Ascending aorta (tissue), 2 donors: ENCODE results near the gene ZNF503. TPM values are rescaled to one million over a fixed set of nuclear protein-coding genes. Genes with fewer than 3 reads are reported as not detected.

ENCODE experiments used
- DNase-seq, 2 donors: peaks; one replicate each; pipeline ENCODE4 v3.0.0-alpha.2; 2019; ENCODE audit warnings: low spot score in 2 of 2
- H3K27ac ChIP-seq, 2 donors: fragments of 200-600 bp; sonication (generic); one replicate each; pipeline ENCODE4 v1.5.1; 2016 to 2017; ENCODE audit warnings: mild to moderate bottlenecking in 1 of 2
- H3K27me3 ChIP-seq: fragments of 200-600 bp; sonication (generic); one replicate; pipeline ENCODE4 v1.5.1; 2017
- H3K36me3 ChIP-seq, 2 donors: fragments of 200-600 bp; sonication (generic); one replicate each; pipeline ENCODE4 v1.5.1; 2016
- H3K4me1 ChIP-seq, 2 donors: fragments of 200-600 bp; sonication (generic); one replicate each; pipeline ENCODE4 v1.5.1; 2016 to 2017; ENCODE audit warnings: mild to moderate bottlenecking in 1 of 2
- H3K4me3 ChIP-seq, 2 donors: fragments of 200-600 bp; sonication (generic); one replicate each; pipeline ENCODE4 v1.5.1; 2016 to 2017; ENCODE audit warnings: mild to moderate bottlenecking in 1 of 2
- H3K9me3 ChIP-seq, 2 donors: fragments of 200-600 bp; sonication (generic); one replicate each; pipeline ENCODE4 v1.5.1; 2016
- CTCF ChIP-seq, 3 experiments: fragments of 200-600 bp in 2 of 3; fragments of 450-650 bp in 1 of 3; sonication (generic) in 2 of 3; IDR thresholded peaks; one replicate each; pipeline ENCODE4 v1.5.1; 2016 to 2019; ENCODE audit warnings: antibody characterized with exemption in 3 of 3, mild to moderate bottlenecking in 1 of 3, moderate library complexity in 1 of 3
- intact Hi-C: fragments of 100-400 bp; cut with DNase I; formaldehyde crosslinking; loops from one replicate; pipeline ENCODE4 v1.15.1; 2023
- total RNA-seq: library from RNA; depleted of rRNA; stranded (reverse); fragments of >200 nt; gene quantifications from one replicate; pipeline ENCODE4 v1.1.0, GENCODE V29; 2016

The ZNF503 gene
- total RNA-seq, 1 donor from 2014 or later: 28.8 TPM

GRCh38 chr10:75400771-75401568, 594 bp downstream of the ZNF503 start:
- no peak for TF ChIP-seq CTCF (IDR thresholded peaks at IDR 0.05)
- H3K4me1 ChIP-seq: peaks cover 0 to 14% of the 10 kb centered on the region in 2 donors
- DNase-seq: peak in 1 of 2 donors; percentile 86
- H3K4me3 ChIP-seq: peak overlapping the region; percentile 89 to 95
- H3K36me3 ChIP-seq: peaks cover 10 to 11% of the 10 kb centered on the region in 2 donors
- no peaks in the 10 kb centered on the region for H3K9me3 ChIP-seq
- H3K27ac ChIP-seq: peak overlapping the region; percentile 97 to 98
- H3K27me3 ChIP-seq: no peaks in the 10 kb centered on the region
- intact Hi-C loops: loop anchor here (1.0 to 10.0 kb wide), 8 partner anchors 106 to 1711 kb away; no protein-coding TSS in a partner anchor

- Histone ChIP-seq H3K9me3 (no peaks in the 10 kb centered on the region), H3K27me3 (no peaks in the 10 kb centered on the region), H3K4me3 (peak overlapping the region; percentile 89 to 95), H3K27ac (peak overlapping the region; percentile 97 to 98), H3K36me3 (peaks cover 10 to 11% of the 10 kb centered on the region in 2 donors), H3K4me1 (peaks cover 0 to 19% of the 10 kb centered on the region in 2 donors)
- DNase-seq: no peak
- intact Hi-C loops: loop anchor here (1.0 to 10.0 kb wide), 8 partner anchors 105 to 1712 kb away; no protein-coding TSS in a partner anchor
- TF ChIP-seq CTCF (IDR thresholded peaks at IDR 0.05): no peak
Observed at GRCh38 chr10:75400163-75400770, 1.3 kb downstream of the ZNF503 start.

- DNase-seq: peak in 1 of 2 donors; percentile 91
- Histone ChIP-seq H3K9me3 (no peaks in the 10 kb centered on the region), H3K27ac (peak overlapping the region; percentile 97 to 98), H3K4me1 (peaks cover 0 to 19% of the 10 kb centered on the region in 2 donors), H3K4me3 (peak overlapping the region; percentile 89 to 95), H3K27me3 (no peaks in the 10 kb centered on the region), H3K36me3 (peaks cover 10 to 11% of the 10 kb centered on the region in 2 donors)
- intact Hi-C loops: loop anchor here (1.0 to 10.0 kb wide), 9 partner anchors 105 to 1713 kb away; no protein-coding TSS in a partner anchor
- TF ChIP-seq CTCF (IDR thresholded peaks at IDR 0.05): peak; percentile 63 to 83 (median 68)
Observed at GRCh38 chr10:75399461-75400162, 2.0 kb downstream of the ZNF503 start.

- Histone ChIP-seq H3K27ac (peak overlapping the region; percentile 97 to 98), H3K27me3 (no peaks in the 10 kb centered on the region), H3K4me1 (peaks cover 0 to 19% of the 10 kb centered on the region in 2 donors), H3K9me3 (no peaks in the 10 kb centered on the region), H3K36me3 (peaks cover 10 to 11% of the 10 kb centered on the region in 2 donors), H3K4me3 (peak overlapping the region; percentile 89 to 95)
- no peak for TF ChIP-seq CTCF (IDR thresholded peaks at IDR 0.05)
- peak in 1 of 2 donors; percentile 67 for DNase-seq
- intact Hi-C loops: loop anchor here (5.0 kb wide), 1 partner anchor 528 kb away; no protein-coding TSS in a partner anchor
Observed at GRCh38 chr10:75398692-75399460, 2.7 kb downstream of the ZNF503 start.
